ENCODE measurements around the gene PHF21A. TPM values are rescaled to one million over a fixed set of nuclear protein-coding genes. Genes with fewer than 3 reads are reported as not detected.

Gene PHF21A
- total and polyA plus RNA-seq, 2 of the 8 experiments (the other 6 are each of a cell fraction or from before 2014, with no cell fraction given), result 17.6 to 40.3 TPM

GRCh38 chr11:46036009-46036408, 85.2 kb downstream of the PHF21A start:
- POLR2A ChIA-PET (ENCODE audit: partially characterized antibody), result no interaction called here
- DNase-seq (ENCODE audit: low read depth in 1 of 2, low spot score in 2 of 2), result no peak
- WGBS, 2 experiments (ENCODE audit: extremely low coverage in 1 of 2, insufficient coverage in 1 of 2, insufficient read length in 1 of 2, insufficient replicate concordance in 2 of 2, low coverage in 1 of 2, low lambda C conversion rate in 2 of 2, missing lambda C conversion rate in 1 of 2), result 88% methylated on average over 2 of the region's 2 CpGs; no CpG with 5 or more reads in 1 of the 2 experiments

More at GRCh38 chr11:46036009-46036408, 85.2 kb downstream of the PHF21A start:
- H2BK15ac ChIP-seq (ENCODE audit: low read length), result no peak overlapping the region
- TF ChIP-seq, protein P1, sequence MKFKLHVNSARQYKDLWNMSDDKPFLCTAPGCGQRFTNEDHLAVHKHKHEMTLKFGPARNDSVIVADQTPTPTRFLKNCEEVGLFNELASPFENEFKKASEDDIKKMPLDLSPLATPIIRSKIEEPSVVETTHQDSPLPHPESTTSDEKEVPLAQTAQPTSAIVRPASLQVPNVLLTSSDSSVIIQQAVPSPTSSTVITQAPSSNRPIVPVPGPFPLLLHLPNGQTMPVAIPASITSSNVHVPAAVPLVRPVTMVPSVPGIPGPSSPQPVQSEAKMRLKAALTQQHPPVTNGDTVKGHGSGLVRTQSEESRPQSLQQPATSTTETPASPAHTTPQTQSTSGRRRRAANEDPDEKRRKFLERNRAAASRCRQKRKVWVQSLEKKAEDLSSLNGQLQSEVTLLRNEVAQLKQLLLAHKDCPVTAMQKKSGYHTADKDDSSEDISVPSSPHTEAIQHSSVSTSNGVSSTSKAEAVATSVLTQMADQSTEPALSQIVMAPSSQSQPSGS (IDR thresholded peaks at IDR 0.05; ENCODE audit: low read length), result no peak
- no peak for TF ChIP-seq JUND (IDR thresholded peaks at IDR 0.05; ENCODE audit: low read length)
- TF ChIP-seq YY1 (IDR thresholded peaks at IDR 0.05; ENCODE audit: low read depth, low read length), result no peak
- TF ChIP-seq, protein P2, sequence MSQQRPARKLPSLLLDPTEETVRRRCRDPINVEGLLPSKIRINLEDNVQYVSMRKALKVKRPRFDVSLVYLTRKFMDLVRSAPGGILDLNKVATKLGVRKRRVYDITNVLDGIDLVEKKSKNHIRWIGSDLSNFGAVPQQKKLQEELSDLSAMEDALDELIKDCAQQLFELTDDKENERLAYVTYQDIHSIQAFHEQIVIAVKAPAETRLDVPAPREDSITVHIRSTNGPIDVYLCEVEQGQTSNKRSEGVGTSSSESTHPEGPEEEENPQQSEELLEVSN (IDR thresholded peaks at IDR 0.05), result no peak
- TF ChIP-seq SIX5 (IDR thresholded peaks at IDR 0.05; ENCODE audit: low read depth, low read length), result no peak
- H2BK12ac ChIP-seq (ENCODE audit: low read depth, low read length), result no peak overlapping the region
- no peak overlapping the region for H4K8ac ChIP-seq (ENCODE audit: extremely low read depth, insufficient read depth, low read length)
- H2AK5ac ChIP-seq (ENCODE audit: low read depth, low read length), result no peak overlapping the region
- no peaks in the 10 kb centered on the region for H3K79me1 ChIP-seq (ENCODE audit: low read depth, low read length)
- H2AFZ ChIP-seq (ENCODE audit: low read length), result no peak overlapping the region
- H3K18ac ChIP-seq (ENCODE audit: extremely low read depth, low read length), result no peak overlapping the region
- H3K79me2 ChIP-seq (ENCODE audit: control insufficient read depth in 1 of 2, insufficient read depth in 2 of 2, low read length in 2 of 2), result no peaks in the 10 kb centered on the region
- no peak overlapping the region for H2BK20ac ChIP-seq (ENCODE audit: low read length)
- H3K27ac ChIP-seq (ENCODE audit: low read depth, low read length), result no peak overlapping the region
- H3K4ac ChIP-seq (replicated peaks; ENCODE audit: insufficient read length, low read depth, low read length), result no peak overlapping the region
- H3K4me2 ChIP-seq (ENCODE audit: insufficient read depth in 1 of 2, low read depth in 2 of 2, low read length in 2 of 2), result no peak overlapping the region
- FAIRE-seq, result no peak
- no peaks in the 10 kb centered on the region for H3K27me3 ChIP-seq (replicated peaks in 1 of 4; ENCODE audit: control insufficient read depth in 3 of 4, extremely low read depth in 1 of 4, insufficient read depth in 3 of 4, low read length in 3 of 4)
- H4K5ac ChIP-seq (ENCODE audit: insufficient read length, low read depth, low read length), result no peak overlapping the region
- H3K4me3 ChIP-seq (ENCODE audit: extremely low read depth in 1 of 4, insufficient read depth in 2 of 4, low read depth in 3 of 4, low read length in 4 of 4), result no peak overlapping the region
- H2BK120ac ChIP-seq (replicated peaks; ENCODE audit: low read depth, low read length), result no peak overlapping the region
- no peak overlapping the region for H3K9ac ChIP-seq (replicated peaks in 1 of 4; ENCODE audit: extremely low read depth in 1 of 4, low read depth in 3 of 4, low read length in 3 of 4)
- no peak overlapping the region for H3K23ac ChIP-seq (ENCODE audit: insufficient read length)
- no peak overlapping the region for H3K56ac ChIP-seq (replicated peaks; ENCODE audit: insufficient read length, low read depth, low read length)
- H3K23me2 ChIP-seq (ENCODE audit: low read depth, low read length), result no peaks in the 10 kb centered on the region; the same call in 1 of the 2 replicates
- CTCF ChIA-PET (ENCODE audit: partially characterized antibody), result interaction anchor here (1.4 kb wide), 1 partner anchor 23 kb away, joined by 5 read pairs; no protein-coding TSS in a partner anchor
- H3K36me3 ChIP-seq (ENCODE audit: control insufficient read depth in 2 of 4, insufficient read depth in 4 of 4, low read length in 3 of 4), result no peaks in the 10 kb centered on the region
- peaks cover 0 to 2% (median 0%) of the 10 kb centered on the region in 4 experiments; a peak in 1 of 7 replicates for H3K4me1 ChIP-seq (replicated peaks in 1 of 4; ENCODE audit: control insufficient read depth in 3 of 4, insufficient read depth in 4 of 4, low read length in 3 of 4)
- no peak overlapping the region for H4K91ac ChIP-seq (replicated peaks; ENCODE audit: insufficient read length, low read length)
- H2BK5ac ChIP-seq (ENCODE audit: low read depth, low read length), result no peak overlapping the region
- no peaks in the 10 kb centered on the region for H3K9me3 ChIP-seq (ENCODE audit: insufficient read depth in 2 of 2, low read depth in 1 of 2, low read length in 1 of 2)
- no peaks in the 10 kb centered on the region for H4K20me1 ChIP-seq (replicated peaks in 1 of 2; ENCODE audit: control insufficient read depth in 1 of 2, insufficient read depth in 2 of 2, low read length in 2 of 2)
- no peak overlapping the region for H3K14ac ChIP-seq (ENCODE audit: insufficient read length)
